ENCODE measurements around the gene MCM10. TPM values are rescaled to one million over a fixed set of nuclear protein-coding genes. Genes with fewer than 3 reads are reported as not detected.

Gene MCM10
- total RNA-seq, 1 donor from 2014 or later: 14.8 TPM

DNA sequence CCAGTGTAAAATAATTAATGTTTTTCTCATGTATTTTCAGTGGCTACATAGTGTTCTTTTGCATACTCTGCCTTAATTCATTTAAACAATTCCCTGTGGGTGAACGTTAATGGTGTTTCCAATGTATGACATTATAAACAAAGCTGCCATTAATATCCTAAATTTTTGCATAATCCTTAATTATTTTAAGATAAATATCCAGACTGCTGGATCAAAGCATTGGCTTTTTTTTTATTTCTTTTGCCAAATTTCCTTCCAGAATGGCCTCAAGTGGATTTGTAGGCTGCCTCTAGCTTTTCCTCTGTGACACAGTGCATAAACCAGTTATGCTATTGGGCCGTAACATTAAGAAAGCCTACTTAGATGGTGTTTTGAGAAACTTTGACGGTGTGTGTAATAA, 29.5 kb downstream of the MCM10 start:
- Mint-ChIP-seq H3K9me3 (peaks cover 4% of the 10 kb centered on the region), H3K4me3 (no peak overlapping the region), H3K27ac (no peak overlapping the region), H3K27me3 (ENCODE audit: low read depth) (no peaks in the 10 kb centered on the region), H3K36me3 (peaks cover 14% of the 10 kb centered on the region), H3K4me1 (no peaks in the 10 kb centered on the region)
- DNase-seq (ENCODE audit: low spot score in 2 of 2, unreplicated experiment in 2 of 2): no peak
- TF ChIP-seq, protein P1, sequence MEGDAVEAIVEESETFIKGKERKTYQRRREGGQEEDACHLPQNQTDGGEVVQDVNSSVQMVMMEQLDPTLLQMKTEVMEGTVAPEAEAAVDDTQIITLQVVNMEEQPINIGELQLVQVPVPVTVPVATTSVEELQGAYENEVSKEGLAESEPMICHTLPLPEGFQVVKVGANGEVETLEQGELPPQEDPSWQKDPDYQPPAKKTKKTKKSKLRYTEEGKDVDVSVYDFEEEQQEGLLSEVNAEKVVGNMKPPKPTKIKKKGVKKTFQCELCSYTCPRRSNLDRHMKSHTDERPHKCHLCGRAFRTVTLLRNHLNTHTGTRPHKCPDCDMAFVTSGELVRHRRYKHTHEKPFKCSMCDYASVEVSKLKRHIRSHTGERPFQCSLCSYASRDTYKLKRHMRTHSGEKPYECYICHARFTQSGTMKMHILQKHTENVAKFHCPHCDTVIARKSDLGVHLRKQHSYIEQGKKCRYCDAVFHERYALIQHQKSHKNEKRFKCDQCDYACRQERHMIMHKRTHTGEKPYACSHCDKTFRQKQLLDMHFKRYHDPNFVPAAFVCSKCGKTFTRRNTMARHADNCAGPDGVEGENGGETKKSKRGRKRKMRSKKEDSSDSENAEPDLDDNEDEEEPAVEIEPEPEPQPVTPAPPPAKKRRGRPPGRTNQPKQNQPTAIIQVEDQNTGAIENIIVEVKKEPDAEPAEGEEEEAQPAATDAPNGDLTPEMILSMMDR (IDR thresholded peaks at IDR 0.05; ENCODE audit: unreplicated experiment): no peak

DNA sequence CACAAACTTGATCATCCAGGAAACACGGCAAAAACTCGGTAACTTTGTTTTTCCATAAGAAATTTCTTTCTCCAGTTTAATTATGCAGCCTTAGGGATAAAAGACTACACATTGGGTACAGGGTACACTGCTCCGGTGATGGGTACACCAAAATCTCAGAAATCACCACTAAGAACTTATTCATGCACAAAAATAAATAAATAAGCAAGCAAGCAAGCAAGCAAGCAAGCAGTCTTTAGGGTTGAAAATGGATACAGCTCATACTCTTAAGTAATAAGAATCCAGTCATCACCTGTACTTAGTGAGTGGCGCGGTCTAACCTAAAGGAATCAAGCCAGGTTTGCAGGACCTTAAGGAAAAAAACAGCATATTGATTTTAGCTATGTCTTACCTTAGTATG, 30.0 kb downstream of the MCM10 start:
- no peaks in the 10 kb centered on the region for H3K4me1 Mint-ChIP-seq
- H3K27ac Mint-ChIP-seq: no peak overlapping the region
- peaks cover 11% of the 10 kb centered on the region for H3K36me3 Mint-ChIP-seq
- H3K27me3 Mint-ChIP-seq (ENCODE audit: low read depth): no peaks in the 10 kb centered on the region
- peaks cover 4% of the 10 kb centered on the region for H3K9me3 Mint-ChIP-seq
- no peak overlapping the region for H3K4me3 Mint-ChIP-seq
- TF ChIP-seq, protein P1 (IDR thresholded peaks at IDR 0.05; ENCODE audit: unreplicated experiment): no peak
- DNase-seq (ENCODE audit: low spot score in 2 of 2, unreplicated experiment in 2 of 2): no peak

DNA sequence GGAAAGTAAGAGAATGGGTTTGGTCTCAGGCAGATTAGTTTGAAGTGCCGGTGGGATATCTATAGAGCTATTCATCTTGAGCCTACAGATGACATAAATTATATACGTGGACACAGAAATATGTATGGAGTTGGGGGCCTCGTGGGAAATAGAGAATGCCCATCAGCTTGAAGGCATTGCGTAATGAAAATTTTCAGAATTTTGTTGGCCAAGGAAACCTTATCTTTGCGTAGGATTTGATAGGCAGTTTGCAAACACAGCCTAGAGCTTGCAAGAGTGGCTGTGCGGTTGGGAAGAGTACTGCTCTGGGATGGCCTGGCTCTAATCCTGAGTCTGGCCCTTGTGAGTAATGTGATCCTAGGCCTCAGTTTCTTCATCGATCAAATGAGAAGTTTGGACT, 32.3 kb downstream of the MCM10 start:
- no peak overlapping the region for H3K27ac Mint-ChIP-seq
- no peak overlapping the region for H3K4me3 Mint-ChIP-seq
- TF ChIP-seq, protein P1 (IDR thresholded peaks at IDR 0.05; ENCODE audit: unreplicated experiment): no peak
- peaks cover 3% of the 10 kb centered on the region for H3K36me3 Mint-ChIP-seq
- no peaks in the 10 kb centered on the region for H3K4me1 Mint-ChIP-seq
- H3K27me3 Mint-ChIP-seq (ENCODE audit: low read depth): no peaks in the 10 kb centered on the region
- DNase-seq (ENCODE audit: low spot score in 2 of 2, unreplicated experiment in 2 of 2): no peak
- no peaks in the 10 kb centered on the region for H3K9me3 Mint-ChIP-seq

DNA sequence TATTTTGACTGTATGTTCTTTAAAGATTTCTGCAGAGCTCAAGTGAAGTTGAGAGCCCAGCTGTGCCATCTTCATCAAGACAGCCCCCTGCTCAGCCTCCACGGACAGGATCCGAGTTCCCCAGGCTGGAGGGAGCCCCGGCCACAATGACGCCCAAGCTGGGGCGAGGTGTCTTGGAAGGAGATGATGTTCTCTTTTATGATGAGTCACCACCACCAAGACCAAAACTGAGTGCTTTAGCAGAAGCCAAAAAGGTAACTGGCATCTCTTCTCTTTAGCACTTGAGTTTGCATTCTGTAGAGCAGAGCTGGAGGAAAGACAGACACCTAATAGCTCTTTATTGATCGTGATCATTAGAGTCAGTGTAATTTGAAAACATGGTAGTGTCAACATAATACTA, 33.7 kb downstream of the MCM10 start:
- TF ChIP-seq, protein P1 (IDR thresholded peaks at IDR 0.05; ENCODE audit: unreplicated experiment): no peak
- Mint-ChIP-seq H3K4me3 (no peak overlapping the region), H3K27ac (no peak overlapping the region), H3K27me3 (ENCODE audit: low read depth) (no peaks in the 10 kb centered on the region), H3K4me1 (no peaks in the 10 kb centered on the region), H3K9me3 (no peaks in the 10 kb centered on the region), H3K36me3 (peaks cover 5% of the 10 kb centered on the region)
- no peak for DNase-seq (ENCODE audit: low spot score in 2 of 2, unreplicated experiment in 2 of 2)

DNA sequence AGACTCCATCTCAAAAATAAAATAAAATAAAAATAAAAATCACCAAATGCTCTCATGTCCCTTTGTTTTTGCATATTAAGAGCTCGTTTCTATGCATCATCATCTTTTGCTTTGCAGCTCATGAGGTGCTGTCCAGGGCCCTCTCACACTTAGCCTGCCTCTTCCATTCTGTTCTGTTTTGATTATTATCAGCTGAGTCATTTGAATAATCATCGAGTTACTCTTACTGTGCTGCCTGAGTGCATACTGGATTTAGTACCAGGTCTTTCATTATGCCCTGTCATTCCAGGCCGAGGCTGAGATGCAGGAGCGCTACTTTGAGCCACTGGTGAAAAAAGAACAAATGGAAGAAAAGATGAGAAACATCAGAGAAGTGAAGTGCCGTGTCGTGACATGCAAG, 39.8 kb downstream of the MCM10 start:
- no peaks in the 10 kb centered on the region for H3K27me3 Mint-ChIP-seq (ENCODE audit: low read depth)
- H3K9me3 Mint-ChIP-seq: no peaks in the 10 kb centered on the region
- H3K4me1 Mint-ChIP-seq: no peaks in the 10 kb centered on the region
- peaks cover 18% of the 10 kb centered on the region for H3K36me3 Mint-ChIP-seq
- H3K27ac Mint-ChIP-seq: no peak overlapping the region
- H3K4me3 Mint-ChIP-seq: no peak overlapping the region
- DNase-seq (ENCODE audit: low spot score in 2 of 2, unreplicated experiment in 2 of 2): no peak
- TF ChIP-seq, protein P1 (IDR thresholded peaks at IDR 0.05; ENCODE audit: unreplicated experiment): no peak

DNA sequence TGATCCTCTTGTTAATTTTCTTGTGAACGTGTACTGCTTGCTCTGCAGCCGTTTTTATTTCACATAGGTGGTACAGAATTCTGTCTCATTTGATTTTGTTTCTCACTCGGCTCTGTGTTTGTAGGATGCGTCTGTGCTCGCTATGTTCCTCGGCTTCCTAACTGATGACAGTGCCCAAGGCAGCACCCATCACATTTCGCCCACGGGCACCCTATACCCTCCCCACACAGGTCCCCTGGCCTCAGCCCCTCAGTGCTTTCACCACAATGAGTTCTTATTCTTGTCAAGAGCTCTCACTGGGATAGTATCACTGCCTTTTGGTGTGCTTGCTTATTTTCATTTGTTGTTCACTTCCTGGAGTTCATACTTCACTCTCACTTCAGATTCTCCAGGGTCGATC, 44.7 kb downstream of the MCM10 start:
- H3K27ac Mint-ChIP-seq: no peak overlapping the region
- no peaks in the 10 kb centered on the region for H3K27me3 Mint-ChIP-seq (ENCODE audit: low read depth)
- H3K36me3 Mint-ChIP-seq: peaks cover 18% of the 10 kb centered on the region

More for the DNA sequence above, 44.7 kb downstream of the MCM10 start:
- Mint-ChIP-seq H3K9me3 (no peaks in the 10 kb centered on the region), H3K4me1 (no peaks in the 10 kb centered on the region), H3K4me3 (no peak overlapping the region)
- no peak for DNase-seq (ENCODE audit: low spot score in 2 of 2, unreplicated experiment in 2 of 2)
- TF ChIP-seq, protein P1 (IDR thresholded peaks at IDR 0.05; ENCODE audit: unreplicated experiment): no peak
